Activated CD4-positive, alpha-beta T cell treated with anti-CD3 and anti-CD28 coated beads for 48 hours (primary cell): ENCODE measurements around the gene DTX1.
A peak's percentile ranks its signal among the peaks of the same experiment; 100 is the strongest.

Experiments
- DNase-seq: peaks from one replicate; pipeline ENCODE4 v3.0.0-alpha.2; 2020

The DTX1 gene

GRCh38 chr12:113071135-113072112 is 14.9 kb downstream of the DTX1 start:
- no peak for DNase-seq

- DNase-seq, result no peak
Observed at GRCh38 chr12:113072136-113072535, 15.6 kb downstream of the DTX1 start.

- no peak for DNase-seq
Observed at GRCh38 chr12:113073586-113073985, 17.1 kb downstream of the DTX1 start.

GRCh38 chr12:113075137-113075683 is 18.7 kb downstream of the DTX1 start:
- no peak for DNase-seq

- DNase-seq, result no peak
Observed at GRCh38 chr12:113077057-113077858, 20.7 kb downstream of the DTX1 start.

- DNase-seq, result no peak
Observed at GRCh38 chr12:113077859-113078255, 21.3 kb downstream of the DTX1 start.

- DNase-seq, result no peak
Observed at GRCh38 chr12:113081873-113082272, 25.3 kb downstream of the DTX1 start.

- DNase-seq, result no peak
Observed at GRCh38 chr12:113082486-113083148, 26.1 kb downstream of the DTX1 start.

GRCh38 chr12:113083863-113084435 is 27.4 kb downstream of the DTX1 start:
- no peak for DNase-seq

- DNase-seq, result peak; percentile 37
Observed at GRCh38 chr12:113086249-113087164, 30.0 kb downstream of the DTX1 start.

- DNase-seq, result peak; percentile 20
Observed at GRCh38 chr12:113087193-113087592, 30.7 kb downstream of the DTX1 start.

GRCh38 chr12:113088037-113088436 is 31.5 kb downstream of the DTX1 start:
- DNase-seq, result no peak

GRCh38 chr12:113088971-113089756 is 32.6 kb downstream of the DTX1 start:
- peak; percentile 83 for DNase-seq

GRCh38 chr12:113089839-113090238 is 33.3 kb downstream of the DTX1 start:
- no peak for DNase-seq

GRCh38 chr12:113090740-113091139 is 34.2 kb downstream of the DTX1 start:
- no peak for DNase-seq

GRCh38 chr12:113091506-113091905 is 35.0 kb downstream of the DTX1 start:
- no peak for DNase-seq

GRCh38 chr12:113092607-113093408 is 36.3 kb downstream of the DTX1 start:
- peak; percentile 39 for DNase-seq

- no peak for DNase-seq
Observed at GRCh38 chr12:113093409-113094101, 37.0 kb downstream of the DTX1 start.

GRCh38 chr12:113094738-113095137 is 38.2 kb downstream of the DTX1 start:
- no peak for DNase-seq
